Activated CD8-positive, alpha-beta memory T cell treated with anti-CD3 and anti-CD28 coated beads, Interleukin-2, amount 10 ng/mL, durations not matched to agents 7 days and 5 days (primary cell): ENCODE results near the gene DYNLT1. TPM values are rescaled to one million over a fixed set of nuclear protein-coding genes. Genes with fewer than 3 reads are reported as not detected.
A peak's percentile ranks its signal among the peaks of the same experiment; 100 is the strongest.

ENCODE experiments used
- ATAC-seq: fragments of 150-1000 bp; cut with Tn5 transposase; one replicate; pipeline ENCODE4 v1.10.0; 2021; ENCODE audit warnings: moderate library complexity
- CTCF ChIA-PET: fragments of 350-600 bp; sonication (Branson Sonifier 250); formaldehyde crosslinking; loops from one replicate; lab custom pipeline; 2021; ENCODE audit warnings: antibody characterized with exemption; lab: Charles Lee
- DNase-seq: peaks from one replicate; pipeline ENCODE4 v3.0.0-alpha.2; 2020
- H3K27ac Mint-ChIP-seq: one replicate; pipeline ENCODE4 v1.8.0; 2021; ENCODE audit warnings: mild to moderate bottlenecking, mixed read lengths
- H3K27me3 Mint-ChIP-seq: one replicate; pipeline ENCODE4 v1.8.0; 2021; ENCODE audit warnings: mixed read lengths
- H3K36me3 Mint-ChIP-seq: one replicate; pipeline ENCODE4 v1.8.0; 2021; ENCODE audit warnings: mild to moderate bottlenecking, mixed read lengths
- H3K4me1 Mint-ChIP-seq: one replicate; pipeline ENCODE4 v1.8.0; 2021; ENCODE audit warnings: mixed read lengths
- H3K4me3 Mint-ChIP-seq: one replicate; pipeline ENCODE4 v1.8.0; 2021; ENCODE audit warnings: mild to moderate bottlenecking, moderate library complexity, mixed read lengths
- H3K9me3 Mint-ChIP-seq: one replicate; pipeline ENCODE4 v1.8.0; 2022; ENCODE audit warnings: low read depth, mixed read lengths
- microRNA-seq: library from miRNA; unstranded; fragments of <30 nt; microRNA quantifications from one replicate; pipeline ENCODE4 v1.2.0, GENCODE V29; 2022
- total RNA-seq, 2 experiments: library from RNA; stranded (reverse); gene quantifications; one replicate each; pipeline ENCODE4 v1.2.3, GENCODE V29; 2021

The DYNLT1 gene
- total RNA-seq, 2 experiments from 2014 or later: 109 to 120 TPM

DNA sequence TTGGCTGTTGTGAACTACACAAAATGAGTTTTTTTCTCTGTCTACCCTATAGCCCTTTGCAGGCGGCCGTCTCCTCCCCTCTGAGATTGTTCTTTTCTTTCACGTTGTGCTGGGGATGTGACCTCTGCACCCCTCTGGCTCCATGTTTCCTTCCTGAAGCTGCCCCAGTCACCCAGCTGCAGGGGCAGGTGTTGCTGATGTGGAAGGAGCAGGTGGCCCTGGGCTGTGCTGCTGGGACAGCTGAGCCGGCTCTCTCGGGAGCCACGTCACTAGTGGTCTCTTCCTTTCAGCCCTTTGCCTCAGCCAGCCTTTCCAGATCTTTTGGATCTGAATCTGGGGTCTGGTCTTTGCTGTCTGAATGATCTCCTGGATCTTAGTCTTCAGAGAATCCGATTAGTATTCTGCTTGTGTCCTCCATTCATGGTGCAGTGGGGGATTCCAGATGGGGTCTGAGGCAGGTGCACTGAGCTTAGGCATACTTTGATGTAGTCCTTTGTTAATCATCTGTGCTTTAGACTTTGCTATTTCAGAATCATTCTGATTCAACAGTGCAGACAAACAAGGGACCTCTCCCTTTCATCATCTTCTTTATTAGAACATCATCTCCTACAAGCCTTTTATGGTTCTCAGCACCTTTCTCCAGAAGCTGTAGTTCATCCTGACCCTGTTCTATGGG lies 53.3 kb downstream of the DYNLT1 start:
- DNase-seq: no peak
- CTCF ChIA-PET: no interaction called here
- Mint-ChIP-seq H3K9me3 (no peaks in the 10 kb centered on the region), H3K27me3 (no peaks in the 10 kb centered on the region), H3K4me3 (no peak overlapping the region), H3K36me3 (peaks cover 49% of the 10 kb centered on the region), H3K27ac (peak overlapping the region; percentile 4), H3K4me1 (no peaks in the 10 kb centered on the region)
- no peak for ATAC-seq

DNA sequence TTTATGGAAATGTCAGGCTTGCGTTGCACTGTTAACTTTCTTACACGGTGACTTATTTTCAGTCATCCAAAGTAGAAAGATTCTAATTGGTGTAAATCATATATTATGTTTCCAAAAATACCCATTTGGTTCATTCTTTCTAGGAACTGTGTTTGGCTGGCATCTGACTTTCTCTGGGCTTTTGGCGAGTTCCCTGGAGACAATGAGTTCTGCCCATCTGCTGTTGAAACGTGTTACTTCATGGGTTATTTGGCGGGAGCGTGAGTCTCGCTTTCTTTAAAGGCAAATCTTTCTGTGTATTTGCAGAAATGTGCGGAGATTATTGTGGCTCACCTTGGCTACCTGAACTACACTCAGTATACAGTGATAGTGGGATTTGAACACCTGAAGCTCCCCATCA lies 55.2 kb downstream of the DYNLT1 start:
- DNase-seq: no peak
- Mint-ChIP-seq H3K27me3 (no peaks in the 10 kb centered on the region), H3K36me3 (peaks cover 61% of the 10 kb centered on the region), H3K27ac (no peak overlapping the region), H3K9me3 (no peaks in the 10 kb centered on the region), H3K4me3 (no peak overlapping the region), H3K4me1 (no peaks in the 10 kb centered on the region)
- ATAC-seq: no peak
- CTCF ChIA-PET: interaction anchor here (0.9 to 1.1 kb wide), 2 partner anchors 368 to 376 kb away, joined by 3 to 4 read pairs; no protein-coding TSS in a partner anchor

DNA sequence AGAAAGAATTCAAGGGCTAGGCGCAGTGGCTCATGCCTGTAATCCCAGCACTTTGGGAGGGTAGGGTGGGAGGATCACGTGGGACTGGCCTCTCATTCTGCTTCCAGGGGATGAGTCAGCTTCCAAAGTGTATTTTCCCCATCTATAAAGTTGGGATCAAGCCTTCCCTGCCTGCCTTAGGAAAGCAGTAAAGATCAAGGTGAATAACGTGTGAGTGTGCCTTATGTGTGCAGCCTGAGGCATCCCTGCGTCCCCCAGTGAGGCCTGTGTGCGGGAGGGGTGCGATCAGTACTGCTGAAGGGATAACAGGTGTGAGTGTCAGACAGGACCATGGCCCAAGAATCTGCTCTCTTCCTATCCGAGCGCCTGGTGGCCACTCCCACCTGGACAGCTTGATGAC lies 57.9 kb downstream of the DYNLT1 start:
- H3K9me3 Mint-ChIP-seq: no peaks in the 10 kb centered on the region
- ATAC-seq (no peak), DNase-seq (no peak)
- no peaks in the 10 kb centered on the region for H3K27me3 Mint-ChIP-seq
- H3K4me1 Mint-ChIP-seq: no peaks in the 10 kb centered on the region
- no peak overlapping the region for H3K27ac Mint-ChIP-seq
- H3K4me3 Mint-ChIP-seq: no peak overlapping the region
- CTCF ChIA-PET: no interaction called here
- peaks cover 62% of the 10 kb centered on the region for H3K36me3 Mint-ChIP-seq

Small RNA genes lying within 50 kb of the gene (microRNA-seq; reads per million reads assigned to microRNA genes)
- gene MIR7161: not detected

Other genes starting within 250 kb of the DYNLT1 start
- 10 to 100 TPM; 14.0 to 17.4 TPM for gene TMEM181, start 84.7 kb downstream of the DYNLT1 start, total RNA-seq
- 100 to 1,000 TPM; 106 to 112 TPM for gene SYTL3, start 5.3 kb upstream of the DYNLT1 start, total RNA-seq
- 100 to 1,000 TPM; 187 to 214 TPM for gene EZR, start 174.6 kb upstream of the DYNLT1 start, total RNA-seq